Thyroid gland (tissue), 4 donors: Measurements from ENCODE around the gene TNIK.

ENCODE experiments used
- CTCF ChIP-seq, 6 experiments: fragments of 200-600 bp in 3 of 6; fragments of 450-650 bp in 3 of 6; sonication (generic) in 3 of 6; IDR thresholded peaks; one replicate each; pipeline ENCODE4 v1.5.1; 2016 to 2019; ENCODE audit warnings: antibody characterized with exemption in 6 of 6, mild to moderate bottlenecking in 2 of 6, inconsistent platforms in 1 of 6, moderate library complexity in 1 of 6
- POLR2A ChIP-seq, 2 donors: fragments of 450-650 bp; IDR thresholded peaks; one replicate each; pipeline ENCODE4 v1.6.1; 2017; ENCODE audit warnings: antibody characterized with exemption in 2 of 2, mild to moderate bottlenecking in 2 of 2, moderate library complexity in 1 of 2

- TF ChIP-seq CTCF (IDR thresholded peaks at IDR 0.05): no peak
- TF ChIP-seq POLR2A (IDR thresholded peaks at IDR 0.05): no peak
These were observed 132.6 kb downstream of the TNIK start for GRCh38 chr3:171327441-171328174.
